GM18526 (cell line): ENCODE data around the gene STPG2.

Experiments used
- POLR2A ChIP-seq: IDR thresholded peaks from 3 replicates; pipeline ENCODE4 v1.6.1; 2011; ENCODE audit not compliant: insufficient read length; ENCODE audit errors: extremely low read depth

Gene STPG2

DNA sequence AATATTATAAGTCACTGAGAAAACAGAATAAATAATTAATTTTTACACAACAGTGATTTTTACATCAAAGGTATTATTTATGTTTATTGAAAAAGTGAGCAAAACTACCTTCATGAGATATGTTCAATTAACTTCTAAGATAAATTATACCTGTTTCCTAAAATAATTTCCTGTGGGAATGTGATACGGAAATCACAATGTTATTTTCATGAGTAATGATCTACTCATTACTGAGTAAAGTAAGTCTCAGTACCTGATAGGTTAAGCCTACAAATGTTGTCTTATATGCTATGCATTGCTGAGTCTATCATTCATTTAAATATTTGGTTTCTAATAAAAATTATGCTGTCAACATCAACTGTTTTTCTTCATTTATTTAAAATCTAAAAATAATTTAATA lies 324.0 kb downstream of the STPG2 start:
- no peak for TF ChIP-seq POLR2A

DNA sequence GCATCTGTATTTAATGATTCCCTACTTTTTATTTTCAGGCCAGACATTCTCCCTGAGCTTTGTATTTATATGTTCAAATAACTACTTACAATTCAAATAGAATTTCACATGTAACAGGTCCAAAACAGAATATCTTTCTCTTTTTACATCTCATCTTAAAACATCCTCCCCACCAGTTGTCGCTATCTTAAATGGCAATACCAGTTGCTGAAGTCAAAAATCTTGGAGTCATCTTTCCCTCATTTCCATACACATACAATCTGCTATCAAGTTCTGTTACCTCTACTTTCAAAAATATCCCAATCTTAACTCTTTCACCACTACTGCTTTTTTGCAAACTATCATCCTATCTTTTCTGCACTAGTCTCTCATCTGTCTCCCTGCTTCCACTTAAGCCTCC lies 330.5 kb downstream of the STPG2 start:
- TF ChIP-seq POLR2A = no peak

DNA sequence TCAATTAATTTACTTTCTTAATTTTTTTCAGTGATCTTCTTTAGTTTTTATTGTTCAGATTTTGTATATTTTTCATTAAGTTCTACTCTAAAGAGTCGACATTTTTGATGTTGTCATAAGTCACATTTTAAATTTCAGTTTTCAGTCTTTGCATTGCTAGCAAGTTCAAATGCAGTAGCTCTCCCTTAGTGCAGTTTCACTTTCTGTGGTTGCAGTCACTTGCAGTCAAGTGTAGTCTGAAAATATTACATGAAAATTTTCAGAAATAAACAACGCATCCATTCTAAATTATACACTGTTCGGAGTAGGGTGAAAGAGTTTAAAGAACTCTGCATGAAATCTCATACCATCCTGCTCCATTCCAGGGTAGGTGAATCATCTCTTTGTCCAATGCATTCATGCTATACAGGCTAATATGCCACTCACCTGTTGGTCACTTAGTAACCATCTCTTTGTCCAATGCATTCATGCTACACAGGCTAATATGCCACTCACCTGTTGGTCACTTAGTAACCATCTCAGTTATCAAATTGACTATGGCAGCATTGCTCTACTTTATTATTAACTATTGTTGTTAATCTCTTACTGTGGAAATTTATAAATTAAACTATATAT lies 356.9 kb downstream of the STPG2 start:
- no peak for TF ChIP-seq POLR2A

DNA sequence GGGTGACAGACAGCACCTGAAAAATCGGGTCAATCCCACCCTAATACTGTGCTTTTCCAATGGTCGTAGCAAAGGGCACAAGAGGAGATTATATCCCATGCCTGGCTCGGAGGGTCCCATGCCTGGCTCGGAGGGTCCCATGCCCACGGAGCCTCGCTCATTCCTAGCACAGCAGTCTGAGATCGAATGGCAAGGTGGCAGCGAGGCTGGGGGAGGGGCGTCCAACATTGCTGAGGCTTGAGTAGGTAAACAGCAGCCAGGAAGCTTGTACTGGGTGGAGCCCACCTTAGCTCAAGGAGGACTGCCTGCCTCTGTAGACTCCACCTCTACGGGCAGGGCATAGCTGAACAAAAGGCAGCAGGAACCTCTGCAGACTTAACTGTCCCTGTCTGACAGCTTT lies 365.1 kb downstream of the STPG2 start:
- TF ChIP-seq POLR2A = no peak

DNA sequence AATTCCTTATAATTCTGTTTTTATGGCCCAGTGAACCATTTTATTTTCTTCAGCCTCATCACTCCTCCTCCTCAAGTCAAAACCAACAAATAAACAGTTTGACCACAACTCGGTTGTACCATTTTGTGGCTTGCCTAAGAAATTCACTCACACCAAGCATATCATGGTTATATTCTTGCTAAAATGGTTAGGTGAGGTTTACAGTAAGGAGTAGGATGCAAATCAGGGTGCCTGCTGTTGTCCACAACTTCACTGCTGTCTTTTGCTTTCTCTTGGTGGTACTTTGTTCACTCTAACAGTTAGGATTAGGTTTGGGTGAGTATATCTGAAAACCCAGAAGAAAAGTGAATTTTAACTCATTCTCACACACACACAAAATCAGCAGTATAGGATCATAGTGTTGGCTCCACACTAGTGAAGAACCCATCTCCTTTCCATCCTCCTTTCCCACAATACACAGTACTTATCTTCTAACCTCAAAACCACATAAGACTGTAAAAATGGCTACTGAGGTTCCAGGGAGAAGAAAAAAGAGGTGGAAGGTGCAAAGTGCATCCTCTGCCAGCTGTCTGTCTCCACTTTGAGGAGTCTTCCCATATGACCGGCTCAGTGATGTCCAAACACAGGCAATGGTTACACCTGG lies 368.8 kb downstream of the STPG2 start:
- TF ChIP-seq POLR2A = no peak

DNA sequence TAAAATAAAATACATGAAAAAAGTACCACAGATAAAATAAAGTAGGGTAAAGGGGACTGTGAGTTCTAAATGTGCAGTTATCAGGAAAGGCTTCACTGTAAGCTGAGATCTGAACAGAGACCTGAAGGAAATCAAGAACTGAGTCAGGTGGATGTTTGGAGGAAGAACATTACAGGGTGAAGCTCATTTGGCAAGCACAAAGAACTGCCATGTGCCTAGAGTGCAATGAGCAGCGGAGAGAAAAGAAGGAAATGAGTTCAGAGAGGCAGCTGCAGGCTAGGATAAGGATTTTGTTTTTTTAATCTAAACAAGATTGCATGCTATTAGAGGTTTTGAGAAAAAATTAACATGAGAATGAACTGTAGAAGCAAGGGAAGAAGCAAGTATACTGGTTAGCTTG lies 373.1 kb downstream of the STPG2 start:
- no peak for TF ChIP-seq POLR2A

DNA sequence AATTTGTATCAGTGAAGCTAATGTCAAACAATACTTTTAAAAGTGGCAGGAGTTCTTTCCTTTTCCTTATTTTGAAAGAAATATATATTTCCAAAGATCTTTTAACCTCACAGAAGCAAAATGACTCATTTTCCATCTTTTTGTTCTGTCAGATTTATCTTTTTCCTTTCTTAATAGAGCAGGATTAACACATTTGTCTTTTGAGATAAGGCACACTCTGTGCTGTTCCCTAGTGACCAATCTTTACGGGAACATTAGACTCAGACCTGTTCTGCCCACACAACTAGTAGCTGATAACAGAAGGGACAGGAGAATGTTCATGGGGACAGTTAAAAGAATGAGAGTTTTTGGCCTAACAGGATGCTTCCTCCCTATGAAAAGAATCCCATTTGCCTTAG lies 381.2 kb downstream of the STPG2 start:
- no peak for TF ChIP-seq POLR2A

DNA sequence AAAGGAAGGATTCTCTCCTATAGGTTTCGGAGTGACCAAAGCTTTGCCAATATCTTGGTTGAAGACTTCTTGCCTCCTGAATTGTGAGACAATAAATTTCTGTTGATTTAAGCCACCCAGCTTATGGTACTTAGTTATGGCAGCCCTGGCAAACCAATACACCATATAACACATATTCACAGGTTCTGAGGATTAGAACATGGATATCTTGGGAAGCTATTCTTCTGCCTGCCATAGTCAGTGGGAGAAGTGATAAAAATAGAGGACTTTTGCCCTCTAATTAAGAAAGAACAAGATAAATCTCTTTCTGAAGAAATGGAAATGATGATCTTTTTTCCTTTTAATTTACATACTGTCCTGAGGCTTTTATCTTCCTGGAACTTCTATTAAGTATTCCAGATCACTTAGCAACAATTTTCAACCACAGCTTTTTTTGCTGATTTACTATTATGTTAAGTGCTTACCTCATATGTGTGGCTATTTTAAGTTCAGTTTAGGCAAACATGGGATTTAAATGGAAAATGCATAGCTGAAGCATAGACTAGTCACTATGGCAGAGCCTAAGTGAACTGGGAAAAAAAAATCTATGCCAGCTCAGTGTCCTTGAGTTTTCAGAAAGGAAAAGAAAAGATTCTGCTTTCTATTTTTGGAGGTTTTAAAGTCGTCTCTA lies 381.7 kb downstream of the STPG2 start:
- TF ChIP-seq POLR2A = no peak

DNA sequence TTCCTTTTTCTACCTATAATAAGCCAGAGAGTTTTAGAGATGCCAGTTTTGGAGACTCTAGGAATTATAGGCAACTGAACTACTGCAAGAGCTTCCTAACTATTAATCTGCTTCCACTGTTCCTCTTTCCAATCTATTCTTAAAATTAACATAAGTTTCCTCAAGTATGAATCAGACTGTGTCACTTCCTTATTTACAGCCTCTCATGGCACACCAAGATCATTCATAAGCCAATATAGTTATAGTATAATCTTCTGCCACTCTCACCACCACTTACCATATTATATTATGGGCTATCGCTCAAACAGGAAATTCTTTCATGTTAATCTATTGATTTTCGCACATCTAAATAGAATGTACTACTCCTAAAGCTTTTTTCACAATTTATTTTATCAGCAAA lies 383.5 kb downstream of the STPG2 start:
- no peak for TF ChIP-seq POLR2A

DNA sequence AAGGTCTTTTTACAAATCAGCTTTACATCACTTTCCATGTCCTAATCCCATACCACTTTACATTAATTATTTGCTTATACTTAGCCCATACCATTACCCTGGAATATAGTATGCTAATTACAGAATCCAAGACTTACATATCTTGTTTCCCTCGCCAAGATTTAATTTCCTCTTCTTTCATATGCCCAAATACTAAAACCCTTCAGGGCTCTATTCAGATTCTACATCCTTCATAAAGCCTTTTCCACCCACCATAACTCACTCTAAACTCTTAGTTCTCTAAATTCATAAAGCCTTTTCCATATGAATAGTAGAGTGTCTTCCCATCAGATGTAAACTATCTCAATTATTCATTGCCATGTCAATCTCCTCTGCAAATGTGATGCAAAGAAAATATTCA lies 390.7 kb downstream of the STPG2 start:
- TF ChIP-seq POLR2A = no peak

DNA sequence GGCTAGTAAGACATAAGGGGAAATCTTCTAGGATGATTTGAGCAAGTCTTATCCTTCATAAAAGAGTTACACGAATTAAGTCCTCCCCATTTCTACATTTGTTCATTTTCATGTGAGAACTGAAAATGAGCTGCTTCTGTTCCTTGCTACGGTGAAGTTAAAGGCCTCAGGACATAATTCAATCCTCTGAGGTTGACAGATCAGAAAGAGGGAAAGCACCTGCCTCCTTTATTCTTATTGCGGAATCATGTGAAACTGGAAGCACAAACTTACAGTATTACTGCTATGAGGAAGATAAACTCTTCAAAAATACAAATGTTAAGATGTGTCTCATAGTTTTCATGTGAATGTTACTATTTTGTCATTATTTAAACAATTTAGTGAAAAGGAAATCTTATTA lies 395.3 kb downstream of the STPG2 start:
- no peak for TF ChIP-seq POLR2A

DNA sequence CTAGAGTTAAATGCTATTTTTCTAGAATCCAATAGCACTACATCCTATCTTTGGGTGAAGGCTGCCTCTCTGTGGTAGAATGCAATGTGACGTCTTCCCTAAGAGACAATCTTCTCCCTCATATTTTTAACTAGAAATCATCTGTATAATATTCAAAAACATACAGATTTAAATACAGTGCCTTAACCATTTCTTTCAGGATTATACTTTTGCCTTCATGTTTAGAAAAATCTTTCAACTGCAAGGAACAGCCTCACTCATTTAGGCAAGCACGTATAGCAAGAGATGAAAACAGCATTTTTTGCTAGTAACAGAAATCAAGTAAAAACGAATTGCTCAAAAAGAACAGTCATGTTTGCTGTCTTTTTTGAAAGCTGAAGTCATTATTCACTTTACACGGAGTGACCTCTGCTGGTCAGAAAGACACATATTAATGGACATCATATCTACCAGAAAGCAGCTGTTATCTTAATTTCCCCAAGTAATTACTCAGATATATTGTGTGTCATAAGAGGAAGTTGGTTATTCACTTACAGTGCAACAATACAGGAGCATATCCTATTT lies 422.3 kb downstream of the STPG2 start:
- no peak for TF ChIP-seq POLR2A

DNA sequence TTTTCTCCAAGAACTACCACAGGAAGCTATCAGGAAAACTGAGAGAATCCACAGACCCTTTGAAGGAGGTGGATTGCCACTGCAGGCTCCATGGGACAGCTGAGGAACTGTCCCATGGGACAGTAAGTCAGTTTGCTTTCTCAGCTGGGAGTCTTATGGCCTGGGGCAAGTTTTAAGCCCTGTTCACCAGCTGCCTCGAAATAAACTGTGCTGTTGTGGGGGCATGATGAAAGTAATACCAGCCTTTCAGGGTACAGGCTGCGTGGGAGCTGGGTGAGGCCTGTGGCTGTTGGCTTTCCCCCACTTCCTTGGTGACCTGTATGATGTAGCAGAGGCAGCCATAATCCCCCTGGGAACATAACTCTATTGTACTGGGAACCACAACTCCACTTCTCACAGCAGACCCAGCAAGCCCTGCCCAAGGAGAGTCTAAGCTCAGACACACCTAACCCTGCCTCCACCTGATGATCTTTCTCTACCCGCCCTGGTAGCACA lies 452.1 kb downstream of the STPG2 start:
- TF ChIP-seq POLR2A = no peak

DNA sequence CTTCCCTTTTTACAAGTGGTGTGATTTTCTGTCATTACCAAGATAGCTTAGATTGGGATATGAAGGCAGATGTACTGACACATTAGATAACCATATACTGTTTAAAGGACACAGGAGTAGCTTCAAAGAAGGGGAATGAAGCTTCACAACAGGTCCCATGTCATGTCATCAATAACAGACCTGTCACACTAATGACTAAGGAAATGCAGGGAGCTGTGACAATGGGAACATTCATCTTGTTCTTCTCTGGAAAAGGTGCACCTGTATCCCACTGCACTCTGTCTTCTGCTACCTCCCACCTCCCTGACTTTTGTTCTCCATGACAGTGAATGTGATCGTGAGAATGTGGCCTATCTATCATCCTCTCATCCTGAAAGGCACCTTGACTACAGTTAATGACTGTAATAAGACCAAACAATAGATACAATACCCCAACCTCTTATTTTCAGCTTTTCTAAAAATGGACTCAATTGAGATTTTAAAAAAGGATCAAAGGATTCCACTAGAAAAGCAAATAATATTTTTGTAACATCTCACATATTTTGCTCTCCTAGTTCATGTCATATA lies 472.5 kb downstream of the STPG2 start:
- no peak for TF ChIP-seq POLR2A

DNA sequence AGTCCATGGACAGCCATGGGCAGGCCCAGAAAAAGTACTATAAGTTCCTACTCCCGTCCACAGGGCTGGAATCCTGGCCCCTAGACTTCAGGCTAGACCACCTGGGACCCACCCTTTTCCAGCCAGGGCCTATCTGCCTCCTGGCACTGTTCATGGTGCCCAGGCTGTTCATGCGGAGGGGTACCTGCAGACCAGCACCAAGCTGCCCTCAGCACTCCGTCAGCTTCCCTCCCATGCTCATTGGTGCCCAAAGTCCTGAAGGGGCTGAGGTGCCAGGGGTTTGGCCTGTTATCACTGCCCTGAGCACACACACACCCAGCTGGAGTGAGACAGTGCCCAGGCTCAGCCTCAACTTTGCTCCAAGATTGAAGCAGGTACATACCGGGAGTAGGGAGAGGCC lies 477.7 kb downstream of the STPG2 start:
- TF ChIP-seq POLR2A = no peak

DNA sequence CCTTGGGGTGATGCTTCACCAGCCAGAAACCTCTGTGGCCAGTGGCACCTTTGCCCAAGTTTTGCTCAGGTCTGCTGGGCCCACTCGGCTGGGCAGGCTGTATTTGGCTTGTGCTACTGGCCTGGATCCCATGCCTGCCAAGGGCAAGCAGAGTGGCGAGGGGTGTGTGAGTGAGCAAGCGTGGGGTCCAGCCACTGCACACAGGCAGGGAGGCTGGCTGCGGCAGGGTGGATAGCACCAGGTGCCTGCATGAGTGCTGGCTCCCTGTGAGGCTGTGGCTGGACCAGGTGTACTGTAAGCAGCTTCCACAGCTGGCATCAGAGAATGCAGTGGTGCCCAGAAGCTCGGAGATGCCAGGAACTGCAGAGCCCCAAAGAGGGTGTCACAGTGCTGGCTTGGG lies 478.5 kb downstream of the STPG2 start:
- no peak for TF ChIP-seq POLR2A
